ENCODE data around the gene CREB5.

DNA sequence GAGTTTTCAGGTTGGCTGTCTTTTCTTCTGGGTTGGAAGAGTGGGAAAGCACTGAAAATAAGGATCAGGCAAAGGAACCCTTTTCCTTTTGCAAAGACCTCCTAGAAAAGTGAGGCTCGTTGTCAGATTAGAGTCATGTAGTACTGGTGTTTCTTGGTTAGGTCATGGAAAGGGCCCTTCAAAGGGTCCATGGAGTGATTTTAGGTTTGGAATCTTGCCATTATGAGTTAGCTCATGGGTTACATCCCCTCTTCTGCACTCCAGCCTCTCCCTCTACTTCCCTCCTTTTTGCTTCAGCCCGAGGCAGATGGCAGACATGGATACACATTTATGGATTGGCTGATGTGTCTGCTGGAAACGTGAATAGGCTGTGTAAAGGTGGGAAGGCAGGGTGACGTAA, 47.0 kb downstream of the CREB5 start:
- TF ChIP-seq, protein P1, sequence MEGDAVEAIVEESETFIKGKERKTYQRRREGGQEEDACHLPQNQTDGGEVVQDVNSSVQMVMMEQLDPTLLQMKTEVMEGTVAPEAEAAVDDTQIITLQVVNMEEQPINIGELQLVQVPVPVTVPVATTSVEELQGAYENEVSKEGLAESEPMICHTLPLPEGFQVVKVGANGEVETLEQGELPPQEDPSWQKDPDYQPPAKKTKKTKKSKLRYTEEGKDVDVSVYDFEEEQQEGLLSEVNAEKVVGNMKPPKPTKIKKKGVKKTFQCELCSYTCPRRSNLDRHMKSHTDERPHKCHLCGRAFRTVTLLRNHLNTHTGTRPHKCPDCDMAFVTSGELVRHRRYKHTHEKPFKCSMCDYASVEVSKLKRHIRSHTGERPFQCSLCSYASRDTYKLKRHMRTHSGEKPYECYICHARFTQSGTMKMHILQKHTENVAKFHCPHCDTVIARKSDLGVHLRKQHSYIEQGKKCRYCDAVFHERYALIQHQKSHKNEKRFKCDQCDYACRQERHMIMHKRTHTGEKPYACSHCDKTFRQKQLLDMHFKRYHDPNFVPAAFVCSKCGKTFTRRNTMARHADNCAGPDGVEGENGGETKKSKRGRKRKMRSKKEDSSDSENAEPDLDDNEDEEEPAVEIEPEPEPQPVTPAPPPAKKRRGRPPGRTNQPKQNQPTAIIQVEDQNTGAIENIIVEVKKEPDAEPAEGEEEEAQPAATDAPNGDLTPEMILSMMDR (IDR thresholded peaks at IDR 0.05) = no peak
- TF ChIP-seq POLR2A (IDR thresholded peaks at IDR 0.05) = no peak
- no peak for TF ChIP-seq EP300 (IDR thresholded peaks at IDR 0.05)

All from ovary (tissue), 3 donors.